ENCODE measurements around the gene KLHL26.

- TF ChIP-seq CTCF (IDR thresholded peaks at IDR 0.05; ENCODE audit: insufficient read depth, low read length, poor library complexity, severe bottlenecking): no peak
- TF ChIP-seq EZH2phosphoT487 (conservative IDR thresholded peaks at IDR 0.05; ENCODE audit: low read length): no peak
These were observed 27.1 kb upstream of the KLHL26 start for GRCh38 chr19:18609717-18610051.

All from SU-DHL-6 (cell line).